ENCODE data around the gene LZTR1. TPM values are rescaled to one million over a fixed set of nuclear protein-coding genes. Genes with fewer than 3 reads are reported as not detected.

LZTR1 gene
- 33.2 and 36.3 TPM in 2 replicates for total RNA-seq

DNA sequence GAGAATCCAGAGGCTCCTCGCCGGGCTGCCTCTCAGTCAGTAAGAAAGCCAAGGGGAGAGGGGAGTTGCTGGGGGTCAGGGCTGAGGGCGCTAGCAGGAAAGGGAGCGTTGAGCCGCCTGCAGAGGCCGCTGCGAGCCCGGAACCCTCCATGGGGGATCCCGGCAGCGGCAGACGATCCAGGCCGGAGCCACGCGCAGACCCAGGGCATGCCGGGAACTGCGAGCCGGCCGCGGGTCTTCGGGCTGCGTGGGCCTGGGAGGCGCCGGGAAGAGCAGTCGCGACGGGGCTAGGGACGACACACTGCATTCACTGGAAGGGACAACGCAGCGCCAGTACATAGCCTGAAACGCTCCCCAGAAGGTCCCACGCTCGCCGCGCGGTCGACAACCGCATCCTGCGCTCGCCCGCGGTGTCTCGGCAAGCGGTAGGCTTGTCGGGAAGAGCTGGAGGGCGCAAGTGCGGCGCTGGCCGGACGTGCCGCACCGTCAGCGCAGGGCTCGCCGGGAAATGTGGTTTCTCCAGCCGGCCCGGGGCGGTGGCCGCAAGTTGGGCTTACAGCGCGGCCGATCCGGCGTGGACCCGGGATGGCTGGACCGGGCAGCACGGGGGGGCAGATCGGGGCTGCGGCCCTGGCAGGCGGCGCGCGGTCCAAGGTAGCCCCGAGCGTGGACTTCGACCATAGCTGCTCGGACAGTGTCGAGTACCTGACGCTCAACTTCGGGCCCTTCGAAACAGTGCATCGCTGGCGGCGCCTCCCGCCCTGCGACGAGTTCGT lies at the start of gene LZTR1:
LZTR1 (plus strand) TSS at position 511 of the 776 bp plus-strand sequence; CDS start at position 586, 75 bp downstream.

DNA sequence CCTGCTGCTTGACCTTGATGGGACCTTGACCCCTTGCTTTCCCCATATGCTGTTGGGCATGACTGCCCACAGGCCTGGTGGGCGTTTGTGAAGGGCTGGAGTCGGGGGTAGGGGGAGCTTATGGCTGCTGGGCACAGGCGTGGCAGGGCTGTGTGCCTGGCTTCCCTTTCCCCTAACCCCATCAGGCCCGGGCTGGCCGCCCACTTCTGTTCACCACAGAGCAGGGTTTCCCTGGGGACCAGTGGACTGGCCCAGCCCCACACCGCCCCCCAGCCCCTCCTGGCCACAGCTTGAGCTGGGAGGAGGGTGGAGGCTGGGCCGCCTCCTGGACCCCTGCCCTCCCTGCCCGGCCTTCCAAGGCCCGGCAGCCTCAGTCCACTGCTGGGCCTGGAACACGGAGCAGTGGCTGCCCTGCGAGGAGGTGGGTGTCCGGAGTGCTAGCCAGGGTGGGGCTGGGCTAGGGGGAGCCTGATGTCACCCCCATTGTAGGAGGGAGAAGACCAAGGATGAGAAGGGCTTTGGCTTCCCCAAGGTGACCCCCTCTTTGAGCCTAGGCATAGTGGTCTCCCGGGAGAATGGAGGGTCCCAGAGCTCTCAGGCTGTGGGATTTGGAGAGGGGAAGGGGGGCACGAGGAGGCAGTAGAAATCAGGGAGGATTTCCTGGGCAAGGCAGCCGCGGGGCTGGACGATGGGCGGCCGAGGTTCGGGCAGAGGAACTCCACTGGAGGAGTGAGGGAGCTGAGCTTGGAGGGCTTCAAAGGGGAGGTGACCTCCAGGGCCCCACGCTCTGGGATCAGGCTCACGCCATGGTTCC lies 15.0 kb upstream of the LZTR1 start, which contains the start of gene AIFM3:
AIFM3 (plus strand) TSS at position 373 of the 814 bp plus-strand sequence. CDS start 690 bp downstream, outside the sequence.

GRCh38 chr22:21001601-21002325 lies 19.7 kb downstream of the LZTR1 start, which contains the start of gene THAP7:
Gene THAP7, minus strand, starts transcription at chr22:21002118. Its CDS starts 207 bp downstream, at chr22:21001911.

GRCh38 chr22:21014726-21015465 lies 32.8 kb downstream of the LZTR1 start, which contains the start of gene P2RX6:
Gene P2RX6, plus strand, starts transcription at chr22:21015165. Its CDS starts 10 bp downstream, at chr22:21015175.

GRCh38 chr22:21032037-21032867 lies 50.2 kb downstream of the LZTR1 start, which contains the start of gene SLC7A4:
Gene SLC7A4, minus strand, starts transcription at chr22:21032561. Its CDS starts 749 bp downstream, at chr22:21031812.

DNA sequence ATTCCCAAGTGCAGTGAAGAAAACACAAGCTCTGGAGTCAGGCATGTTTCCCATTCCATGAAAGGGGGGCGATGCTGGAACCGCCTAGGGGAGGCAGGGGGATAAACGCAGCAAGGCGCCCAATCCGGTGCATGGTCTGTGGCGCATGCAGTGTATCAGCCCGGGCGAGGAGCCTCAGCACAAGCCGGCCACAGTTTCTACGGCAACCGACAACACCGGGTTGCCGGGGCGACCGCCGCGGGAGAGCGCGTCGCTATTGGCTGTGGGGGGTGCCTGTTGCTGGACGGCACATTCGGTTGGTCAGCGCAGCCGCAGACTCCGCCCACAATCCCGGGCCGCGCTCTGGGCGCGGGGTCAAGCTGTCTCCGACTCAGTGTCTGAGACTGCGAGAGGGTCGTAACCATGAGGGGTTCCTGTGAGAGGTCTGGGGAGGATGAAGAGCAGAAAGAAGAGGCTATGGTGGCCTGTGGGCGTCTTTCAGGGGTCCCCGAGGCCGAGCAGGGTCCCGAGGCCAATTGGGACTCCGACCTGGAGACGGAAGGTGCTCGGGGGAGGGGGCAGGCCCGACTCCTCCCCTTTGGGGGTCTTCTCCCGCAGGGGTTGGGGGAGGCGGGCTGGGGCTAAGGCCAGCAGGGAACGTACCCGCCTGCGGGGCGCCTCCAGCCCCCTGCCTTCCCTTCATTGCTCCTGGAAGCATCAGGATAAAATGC lies 63.6 kb downstream of the LZTR1 start, which contains the start of gene LRRC74B:
LRRC74B (plus strand) TSS at position 362 of the 710 bp plus-strand sequence; CDS start at position 403, 41 bp downstream.

Other genes with a start within 250 kb of the LZTR1 start
- 0.29 and 0.71 TPM in 2 replicates for gene SERPIND1, start 208.2 kb upstream of the LZTR1 start, total RNA-seq
- 47.1 and 61.1 TPM in 2 replicates for gene PI4KA, start 123.5 kb upstream of the LZTR1 start, total RNA-seq
- 13.8 and 15.3 TPM in 2 replicates for gene SNAP29, start 123.3 kb upstream of the LZTR1 start, total RNA-seq
- gene CRKL, start 64.9 kb upstream of the LZTR1 start, total RNA-seq, result 32.6 TPM in 2 replicates
- 0.35 TPM in 1 of 2 replicates, not detected in the other for gene AIFM3, start 15.0 kb upstream of the LZTR1 start, total RNA-seq
- gene THAP7, start 19.8 kb downstream of the LZTR1 start, total RNA-seq, result 23.6 TPM in 2 replicates
- gene P2RX6, start 32.9 kb downstream of the LZTR1 start, total RNA-seq, result 1.2 TPM in 1 of 2 replicates, not detected in the other
- gene SLC7A4, start 50.3 kb downstream of the LZTR1 start, total RNA-seq, result under 0.01 TPM in 1 of 2 replicates, not detected in the other
- not detected in 2 replicates for gene LRRC74B, start 63.6 kb downstream of the LZTR1 start, total RNA-seq

Measured in myometrial cell (primary cell).